Sigmoid colon (tissue), 4 donors: ENCODE results near the gene SSR1.

ENCODE experiments used
- EP300 ChIP-seq, 4 donors: sonication (generic); formaldehyde crosslinking; IDR thresholded peaks; one replicate each; pipeline ENCODE4 v1.6.1; 2017; ENCODE audit warnings: antibody characterized with exemption in 4 of 4
- POLR2A ChIP-seq, 2 donors: fragments of 450-650 bp; IDR thresholded peaks; one replicate each; pipeline ENCODE4 v1.6.1; 2016; ENCODE audit warnings: antibody characterized with exemption in 2 of 2, mild to moderate bottlenecking in 2 of 2, moderate library complexity in 2 of 2
- TF ChIP-seq, protein P1 (sequence below), 4 experiments: fragments of 450-650 bp in 3 of 4; fragments of 200-600 bp in 1 of 4; IDR thresholded peaks; one replicate each; pipeline ENCODE4 v1.5.1; 2016 to 2019; ENCODE audit warnings: antibody characterized with exemption in 4 of 4, mild to moderate bottlenecking in 3 of 4, moderate library complexity in 2 of 4

DNA sequence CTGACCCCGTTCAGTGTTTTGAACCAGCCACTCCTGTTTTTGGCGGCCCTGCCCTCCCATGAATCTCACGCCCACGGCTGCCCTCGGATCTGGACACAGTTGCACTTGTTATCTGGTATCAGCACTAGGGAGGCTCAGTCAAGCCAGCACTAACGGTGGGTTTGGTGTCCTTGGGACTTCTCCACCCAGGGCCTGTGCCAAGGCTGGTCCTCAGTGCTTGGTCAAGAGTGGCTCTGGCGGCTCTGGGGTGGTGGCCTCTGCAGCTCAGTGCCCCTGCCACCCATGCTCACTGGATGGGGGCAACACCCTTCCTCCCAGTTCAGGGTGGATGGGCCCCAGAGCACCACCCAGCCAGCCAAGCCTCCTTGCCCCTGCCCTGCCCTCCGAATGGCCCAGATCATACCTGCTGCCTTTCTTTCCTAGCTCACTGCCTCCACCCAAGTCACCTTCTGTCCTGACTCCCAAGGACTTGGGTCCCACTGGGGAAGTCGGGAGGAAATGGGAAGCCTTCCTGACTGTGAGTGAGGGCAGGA is 54.7 kb downstream of the SSR1 start:
- TF ChIP-seq, protein P1, sequence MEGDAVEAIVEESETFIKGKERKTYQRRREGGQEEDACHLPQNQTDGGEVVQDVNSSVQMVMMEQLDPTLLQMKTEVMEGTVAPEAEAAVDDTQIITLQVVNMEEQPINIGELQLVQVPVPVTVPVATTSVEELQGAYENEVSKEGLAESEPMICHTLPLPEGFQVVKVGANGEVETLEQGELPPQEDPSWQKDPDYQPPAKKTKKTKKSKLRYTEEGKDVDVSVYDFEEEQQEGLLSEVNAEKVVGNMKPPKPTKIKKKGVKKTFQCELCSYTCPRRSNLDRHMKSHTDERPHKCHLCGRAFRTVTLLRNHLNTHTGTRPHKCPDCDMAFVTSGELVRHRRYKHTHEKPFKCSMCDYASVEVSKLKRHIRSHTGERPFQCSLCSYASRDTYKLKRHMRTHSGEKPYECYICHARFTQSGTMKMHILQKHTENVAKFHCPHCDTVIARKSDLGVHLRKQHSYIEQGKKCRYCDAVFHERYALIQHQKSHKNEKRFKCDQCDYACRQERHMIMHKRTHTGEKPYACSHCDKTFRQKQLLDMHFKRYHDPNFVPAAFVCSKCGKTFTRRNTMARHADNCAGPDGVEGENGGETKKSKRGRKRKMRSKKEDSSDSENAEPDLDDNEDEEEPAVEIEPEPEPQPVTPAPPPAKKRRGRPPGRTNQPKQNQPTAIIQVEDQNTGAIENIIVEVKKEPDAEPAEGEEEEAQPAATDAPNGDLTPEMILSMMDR (IDR thresholded peaks at IDR 0.05): no peak
- no peak for TF ChIP-seq EP300 (IDR thresholded peaks at IDR 0.05)
- TF ChIP-seq POLR2A (IDR thresholded peaks at IDR 0.05): no peak
